Thyroid gland (tissue), 4 donors: ENCODE data around the gene PRPF18. TPM values are rescaled to one million over a fixed set of nuclear protein-coding genes. Genes with fewer than 3 reads are reported as not detected.

Experiments used
- DNase-seq, 2 donors: peaks; one replicate each; pipeline ENCODE4 v3.0.0-alpha.2; 2019
- H3K27ac ChIP-seq, 3 donors: fragments of 200-600 bp; sonication (generic); 1 replicate in 2 of 3; 2 replicates in 1 of 3; pipeline ENCODE4 v1.5.1; 2016 to 2019; ENCODE audit warnings: mild to moderate bottlenecking in 1 of 3, moderate library complexity in 1 of 3
- H3K27me3 ChIP-seq: fragments of 200-600 bp; sonication (generic); one replicate; pipeline ENCODE4 v1.5.1; 2019
- H3K36me3 ChIP-seq, 2 donors: fragments of 200-600 bp; sonication (generic); one replicate each; pipeline ENCODE4 v1.5.1; 2016 to 2019
- H3K4me1 ChIP-seq, 2 donors: fragments of 200-600 bp; sonication (generic); one replicate each; pipeline ENCODE4 v1.5.1; 2017 to 2019
- H3K4me3 ChIP-seq, 3 donors: fragments of 200-600 bp; sonication (generic); replicated peaks in 1 of 3; 1 replicate in 2 of 3; 2 replicates in 1 of 3; pipeline ENCODE4 v1.5.1; 2016; ENCODE audit warnings: mild to moderate bottlenecking in 1 of 3
- H3K9me3 ChIP-seq: fragments of 200-600 bp; sonication (generic); one replicate; pipeline ENCODE4 v1.5.1; 2017
- POLR2A ChIP-seq, 2 donors: fragments of 450-650 bp; IDR thresholded peaks; one replicate each; pipeline ENCODE4 v1.6.1; 2017; ENCODE audit warnings: antibody characterized with exemption in 2 of 2, mild to moderate bottlenecking in 2 of 2, moderate library complexity in 1 of 2
- WGBS, 2 donors: methylation state at CpG; one replicate each; pipeline ENCODE4 v1.1.5; 2017; 5-methylcytosine and 5-hydroxymethylcytosine counted together
- intact Hi-C: fragments of 100-400 bp; cut with DNase I; formaldehyde crosslinking; loops from one replicate; pipeline ENCODE4 v1.15.1; 2023
- total RNA-seq, 4 donors: library from RNA; depleted of rRNA; stranded (reverse); fragments of >200 nt; gene quantifications; one replicate each; pipeline ENCODE4 v1.2.3, GENCODE V29; 2016
- TF ChIP-seq, protein P1 (sequence below), 6 experiments: fragments of 200-600 bp in 3 of 6; fragments of 450-650 bp in 3 of 6; sonication (generic) in 3 of 6; IDR thresholded peaks; one replicate each; pipeline ENCODE4 v1.5.1; 2016 to 2019; ENCODE audit warnings: antibody characterized with exemption in 6 of 6, mild to moderate bottlenecking in 2 of 6, inconsistent platforms in 1 of 6, moderate library complexity in 1 of 6

Gene PRPF18
- total RNA-seq, 4 donors from 2014 or later: 38.1 to 58.8 (median 48.5) TPM

- Histone ChIP-seq H3K4me1 (peaks cover 10 to 16% of the 10 kb centered on the region in 2 donors), H3K27ac (no peak overlapping the region), H3K4me3 (no peak overlapping the region), H3K36me3 (no peaks in the 10 kb centered on the region), H3K27me3 (no peaks in the 10 kb centered on the region), H3K9me3 (no peaks in the 10 kb centered on the region)
- intact Hi-C loops: no loop called here
- 83 to 94% methylated on average over 1 of the region's 1 CpG for WGBS, 2 donors
- TF ChIP-seq, protein P1, sequence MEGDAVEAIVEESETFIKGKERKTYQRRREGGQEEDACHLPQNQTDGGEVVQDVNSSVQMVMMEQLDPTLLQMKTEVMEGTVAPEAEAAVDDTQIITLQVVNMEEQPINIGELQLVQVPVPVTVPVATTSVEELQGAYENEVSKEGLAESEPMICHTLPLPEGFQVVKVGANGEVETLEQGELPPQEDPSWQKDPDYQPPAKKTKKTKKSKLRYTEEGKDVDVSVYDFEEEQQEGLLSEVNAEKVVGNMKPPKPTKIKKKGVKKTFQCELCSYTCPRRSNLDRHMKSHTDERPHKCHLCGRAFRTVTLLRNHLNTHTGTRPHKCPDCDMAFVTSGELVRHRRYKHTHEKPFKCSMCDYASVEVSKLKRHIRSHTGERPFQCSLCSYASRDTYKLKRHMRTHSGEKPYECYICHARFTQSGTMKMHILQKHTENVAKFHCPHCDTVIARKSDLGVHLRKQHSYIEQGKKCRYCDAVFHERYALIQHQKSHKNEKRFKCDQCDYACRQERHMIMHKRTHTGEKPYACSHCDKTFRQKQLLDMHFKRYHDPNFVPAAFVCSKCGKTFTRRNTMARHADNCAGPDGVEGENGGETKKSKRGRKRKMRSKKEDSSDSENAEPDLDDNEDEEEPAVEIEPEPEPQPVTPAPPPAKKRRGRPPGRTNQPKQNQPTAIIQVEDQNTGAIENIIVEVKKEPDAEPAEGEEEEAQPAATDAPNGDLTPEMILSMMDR (IDR thresholded peaks at IDR 0.05): no peak
- no peak for DNase-seq
Observed at GRCh38 chr10:13589316-13589715, 2.6 kb downstream of the PRPF18 start.

DNA sequence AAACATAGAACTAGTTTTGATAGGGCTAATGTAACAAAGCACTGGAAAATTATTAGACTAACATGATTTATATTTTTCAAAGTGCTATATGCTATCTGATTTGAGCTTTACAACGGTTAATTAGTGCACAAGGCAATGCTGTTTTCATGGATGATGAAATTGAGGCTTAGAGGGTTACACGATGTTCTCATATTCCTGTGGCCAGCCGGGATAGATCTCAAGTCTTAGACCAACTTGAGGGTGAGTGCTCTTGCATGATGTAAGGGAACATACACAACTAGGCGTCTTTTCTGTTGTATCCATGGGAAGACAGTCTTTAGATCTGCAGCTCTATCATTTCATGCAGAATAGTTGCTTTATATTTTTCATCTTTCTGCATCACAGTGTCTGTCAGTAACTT lies 4.1 kb downstream of the PRPF18 start:
- no peak for TF ChIP-seq POLR2A (IDR thresholded peaks at IDR 0.05)
- TF ChIP-seq, protein P1 (IDR thresholded peaks at IDR 0.05): no peak
- WGBS, 2 donors: 84 to 86% methylated on average over 4 of the region's 4 CpGs
- no peaks in the 10 kb centered on the region for H3K9me3 ChIP-seq
- peaks cover 10 to 16% of the 10 kb centered on the region in 2 donors for H3K4me1 ChIP-seq
- no peak for DNase-seq
- no peaks in the 10 kb centered on the region for H3K27me3 ChIP-seq
- no peak overlapping the region for H3K27ac ChIP-seq
- no peak overlapping the region for H3K4me3 ChIP-seq
- intact Hi-C loops: no loop called here
- H3K36me3 ChIP-seq: no peaks in the 10 kb centered on the region

DNA sequence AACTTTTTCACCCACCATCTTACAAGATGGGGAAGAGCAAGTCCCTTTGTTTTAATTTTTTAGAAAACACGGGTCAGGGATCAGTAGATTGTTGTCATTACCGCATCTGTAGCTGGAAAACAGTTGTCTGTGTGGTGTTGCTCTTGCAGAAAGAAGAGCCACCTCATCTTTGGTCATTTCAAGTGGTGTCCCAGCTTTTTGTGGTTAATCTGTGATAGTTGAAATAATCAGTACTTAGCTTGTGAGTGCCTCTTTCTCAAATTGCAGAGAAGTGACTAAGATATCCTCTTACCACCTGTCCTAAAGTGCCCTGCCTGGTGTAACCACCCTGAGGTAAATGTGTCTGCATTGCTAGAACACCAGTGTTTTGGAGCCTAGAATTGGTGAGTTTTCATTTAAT lies 5.5 kb downstream of the PRPF18 start:
- H3K9me3 ChIP-seq: no peaks in the 10 kb centered on the region
- H3K4me1 ChIP-seq: peaks cover 10 to 11% of the 10 kb centered on the region in 2 donors
- no peak overlapping the region for H3K27ac ChIP-seq
- intact Hi-C loops: no loop called here
- WGBS, 2 donors: 86 to 89% methylated on average over 2 of the region's 2 CpGs
- DNase-seq: no peak
- TF ChIP-seq, protein P1 (IDR thresholded peaks at IDR 0.05): no peak
- TF ChIP-seq POLR2A (IDR thresholded peaks at IDR 0.05): no peak
- no peak overlapping the region for H3K4me3 ChIP-seq
- no peaks in the 10 kb centered on the region for H3K36me3 ChIP-seq
- H3K27me3 ChIP-seq: no peaks in the 10 kb centered on the region

GRCh38 chr10:13593535-13593934 lies 6.8 kb downstream of the PRPF18 start:
- 88 to 89% methylated on average over 2 of the region's 2 CpGs for WGBS, 2 donors
- intact Hi-C loops: no loop called here
- Histone ChIP-seq H3K4me3 (no peak overlapping the region), H3K4me1 (peaks cover 0 to 2% of the 10 kb centered on the region in 2 donors), H3K27ac (no peak overlapping the region), H3K36me3 (no peaks in the 10 kb centered on the region), H3K27me3 (no peaks in the 10 kb centered on the region), H3K9me3 (no peaks in the 10 kb centered on the region)
- TF ChIP-seq, protein P1 (IDR thresholded peaks at IDR 0.05): no peak
- TF ChIP-seq POLR2A (IDR thresholded peaks at IDR 0.05): no peak
- no peak for DNase-seq

- no peak for TF ChIP-seq POLR2A (IDR thresholded peaks at IDR 0.05)
- TF ChIP-seq, protein P1 (IDR thresholded peaks at IDR 0.05): no peak
- no peak overlapping the region for H3K4me3 ChIP-seq
- no peak for DNase-seq
- intact Hi-C loops: no loop called here
- H3K4me1 ChIP-seq: no peaks in the 10 kb centered on the region
- no peaks in the 10 kb centered on the region for H3K9me3 ChIP-seq
- H3K36me3 ChIP-seq: no peaks in the 10 kb centered on the region
- no peaks in the 10 kb centered on the region for H3K27me3 ChIP-seq
- no peak overlapping the region for H3K27ac ChIP-seq
- WGBS, 2 donors: 88 to 93% methylated on average over 2 of the region's 2 CpGs
Observed at GRCh38 chr10:13594641-13595040, 7.9 kb downstream of the PRPF18 start.
